Hepatocyte (in vitro differentiated cells): ENCODE data around the gene BIN2.

Source experiments
- EZH2 ChIP-seq: fragments of 200-600 bp; sonication (generic); IDR thresholded peaks from 2 replicates; pipeline ENCODE4 v1.6.1; 2016; ENCODE audit warnings: antibody characterized with exemption, mild to moderate bottlenecking, borderline replicate concordance
- EZH2phosphoT487 ChIP-seq: fragments of 200-600 bp; sonication (generic); IDR thresholded peaks from one replicate; pipeline ENCODE4 v1.6.1; 2018; ENCODE audit warnings: antibody characterized with exemption, mild to moderate bottlenecking, low read depth, moderate library complexity; ENCODE audit not compliant: unreplicated experiment, severe bottlenecking
- TF ChIP-seq, protein P1 (sequence below): fragments of 200-600 bp; sonication (generic); IDR thresholded peaks from 2 replicates; pipeline ENCODE4 v1.5.1; 2016; ENCODE audit warnings: antibody characterized with exemption, mild to moderate bottlenecking; ENCODE audit not compliant: poor library complexity

GRCh38 chr12:51244269-51244668, 79.7 kb downstream of the BIN2 start:
- TF ChIP-seq, protein P1, sequence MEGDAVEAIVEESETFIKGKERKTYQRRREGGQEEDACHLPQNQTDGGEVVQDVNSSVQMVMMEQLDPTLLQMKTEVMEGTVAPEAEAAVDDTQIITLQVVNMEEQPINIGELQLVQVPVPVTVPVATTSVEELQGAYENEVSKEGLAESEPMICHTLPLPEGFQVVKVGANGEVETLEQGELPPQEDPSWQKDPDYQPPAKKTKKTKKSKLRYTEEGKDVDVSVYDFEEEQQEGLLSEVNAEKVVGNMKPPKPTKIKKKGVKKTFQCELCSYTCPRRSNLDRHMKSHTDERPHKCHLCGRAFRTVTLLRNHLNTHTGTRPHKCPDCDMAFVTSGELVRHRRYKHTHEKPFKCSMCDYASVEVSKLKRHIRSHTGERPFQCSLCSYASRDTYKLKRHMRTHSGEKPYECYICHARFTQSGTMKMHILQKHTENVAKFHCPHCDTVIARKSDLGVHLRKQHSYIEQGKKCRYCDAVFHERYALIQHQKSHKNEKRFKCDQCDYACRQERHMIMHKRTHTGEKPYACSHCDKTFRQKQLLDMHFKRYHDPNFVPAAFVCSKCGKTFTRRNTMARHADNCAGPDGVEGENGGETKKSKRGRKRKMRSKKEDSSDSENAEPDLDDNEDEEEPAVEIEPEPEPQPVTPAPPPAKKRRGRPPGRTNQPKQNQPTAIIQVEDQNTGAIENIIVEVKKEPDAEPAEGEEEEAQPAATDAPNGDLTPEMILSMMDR = no peak
- no peak for TF ChIP-seq EZH2
- no peak for TF ChIP-seq EZH2phosphoT487
